Stimulated activated naive CD8-positive, alpha-beta T cell treated with anti-CD3 and anti-CD28 coated beads, Interleukin-15, amount 100 ng/mL, for 72 hours (primary cell): Measurements from ENCODE around the gene KREMEN2.

Experiments used
- ATAC-seq: fragments of 150-1000 bp; cut with Tn5 transposase; 2 replicates; pipeline ENCODE4 v1.10.0; 2021; ENCODE audit warnings: mild to moderate bottlenecking, moderate library complexity
- DNase-seq, 2 donors: peaks; one replicate each; pipeline ENCODE4 v3.0.0; 2021 to 2022
- H3K27ac Mint-ChIP-seq, 2 donors: one replicate each; pipeline ENCODE4 v1.8.0; 2022; ENCODE audit warnings: mild to moderate bottlenecking in 2 of 2, mixed read lengths in 2 of 2, moderate library complexity in 2 of 2
- H3K27me3 Mint-ChIP-seq: one replicate; pipeline ENCODE4 v1.8.0; 2022; ENCODE audit warnings: mixed read lengths
- H3K4me1 Mint-ChIP-seq: one replicate; pipeline ENCODE4 v1.8.0; 2022; ENCODE audit warnings: mild to moderate bottlenecking, mixed read lengths
- H3K4me3 Mint-ChIP-seq, 2 donors: one replicate each; pipeline ENCODE4 v1.8.0; 2022; ENCODE audit warnings: mild to moderate bottlenecking in 2 of 2, mixed read lengths in 2 of 2, moderate library complexity in 1 of 2
- H3K9me3 Mint-ChIP-seq, 2 donors: one replicate each; pipeline ENCODE4 v1.8.0; 2022; ENCODE audit warnings: mixed read lengths in 2 of 2

Gene KREMEN2

GRCh38 chr16:3012246-3012645 lies 48.2 kb downstream of the KREMEN2 start:
- Mint-ChIP-seq H3K4me1 (peaks cover 22% of the 10 kb centered on the region), H3K4me3 (peak overlapping the region in 1 of 2 donors; percentile 41), H3K9me3 (no peaks in the 10 kb centered on the region), H3K27ac (no peak overlapping the region), H3K27me3 (peaks cover 59% of the 10 kb centered on the region)
- no peak for DNase-seq
- peak; percentile 3 for ATAC-seq

GRCh38 chr16:3012828-3013420 lies 48.8 kb downstream of the KREMEN2 start, which contains the start of gene CLDN9:
TSS of gene CLDN9 (plus strand) at chr16:3012923. CDS start at chr16:3013363, 440 bp downstream.
- ATAC-seq (no peak), DNase-seq (no peak)
- H3K9me3 Mint-ChIP-seq, result no peaks in the 10 kb centered on the region
- H3K27ac Mint-ChIP-seq, result no peak within 1 kb of the TSS
- peak within 1 kb of the TSS in 1 of 2 donors; percentile 41 for H3K4me3 Mint-ChIP-seq
- peaks cover 17% of the 10 kb centered on the region for H3K4me1 Mint-ChIP-seq
- H3K27me3 Mint-ChIP-seq, result peaks cover 59% of the 10 kb centered on the region

GRCh38 chr16:3013491-3013951 lies 49.4 kb downstream of the KREMEN2 start:
- Mint-ChIP-seq H3K4me1 (peaks cover 17% of the 10 kb centered on the region), H3K9me3 (no peaks in the 10 kb centered on the region), H3K27me3 (peaks cover 59% of the 10 kb centered on the region), H3K4me3 (no peak overlapping the region), H3K27ac (no peak overlapping the region)
- no peak for DNase-seq
- no peak for ATAC-seq

- H3K4me3 Mint-ChIP-seq, result no peak overlapping the region
- H3K9me3 Mint-ChIP-seq, result no peaks in the 10 kb centered on the region
- DNase-seq, result no peak
- H3K27me3 Mint-ChIP-seq, result peaks cover 62% of the 10 kb centered on the region
- peaks cover 18% of the 10 kb centered on the region for H3K4me1 Mint-ChIP-seq
- ATAC-seq, result no peak
- no peak overlapping the region for H3K27ac Mint-ChIP-seq
Observed at GRCh38 chr16:3013998-3014690, 50.1 kb downstream of the KREMEN2 start.

GRCh38 chr16:3014971-3015370 lies 50.9 kb downstream of the KREMEN2 start:
- no peak overlapping the region for H3K27ac Mint-ChIP-seq
- no peak overlapping the region for H3K4me3 Mint-ChIP-seq
- no peaks in the 10 kb centered on the region for H3K9me3 Mint-ChIP-seq
- ATAC-seq (no peak), DNase-seq (no peak)
- peaks cover 68% of the 10 kb centered on the region for H3K27me3 Mint-ChIP-seq
- peaks cover 26% of the 10 kb centered on the region for H3K4me1 Mint-ChIP-seq

- H3K4me3 Mint-ChIP-seq, result no peak overlapping the region
- no peak for ATAC-seq
- peaks cover 72% of the 10 kb centered on the region for H3K27me3 Mint-ChIP-seq
- no peaks in the 10 kb centered on the region for H3K9me3 Mint-ChIP-seq
- no peak for DNase-seq
- no peak overlapping the region for H3K27ac Mint-ChIP-seq
- peaks cover 36% of the 10 kb centered on the region for H3K4me1 Mint-ChIP-seq
Observed at GRCh38 chr16:3015865-3016521, 51.9 kb downstream of the KREMEN2 start.

GRCh38 chr16:3017344-3017743 lies 53.3 kb downstream of the KREMEN2 start:
- H3K4me1 Mint-ChIP-seq, result peaks cover 48% of the 10 kb centered on the region
- no peak for DNase-seq
- peaks cover 59% of the 10 kb centered on the region for H3K27me3 Mint-ChIP-seq
- H3K4me3 Mint-ChIP-seq, result no peak overlapping the region
- H3K27ac Mint-ChIP-seq, result no peak overlapping the region
- H3K9me3 Mint-ChIP-seq, result no peaks in the 10 kb centered on the region
- no peak for ATAC-seq
